Measurements from ENCODE around the gene ARAP1. TPM values are rescaled to one million over a fixed set of nuclear protein-coding genes. Genes with fewer than 3 reads are reported as not detected.
A peak's percentile ranks its signal among the peaks of the same experiment; 100 is the strongest.

ARAP1 gene
- total RNA-seq, 2 experiments from 2014 or later = 65.7 to 69.8 TPM

GRCh38 chr11:72741849-72742512, 10.2 kb downstream of the ARAP1 start:
- intact Hi-C loops (cut with DNase I, micrococcal nuclease) = no loop called here
- H3K27ac ChIP-seq (ENCODE audit: low read depth in 1 of 2, low read length in 2 of 2) = peak overlapping the region in 1 of 2 donors; percentile 62
- Mint-ChIP-seq H3K4me1 (ENCODE audit: low read depth) (peaks cover 76% of the 10 kb centered on the region), H3K36me3 (ENCODE audit: low read depth) (peaks cover 7% of the 10 kb centered on the region), H3K4me3 (peak overlapping the region; percentile 18), H3K9me3 (no peaks in the 10 kb centered on the region), H3K27ac (peak overlapping the region; percentile 95), H3K27me3 (no peaks in the 10 kb centered on the region)
- peaks cover 78% of the 10 kb centered on the region for H3K4me1 ChIP-seq (ENCODE audit: insufficient read depth, low read length)
- no peaks in the 10 kb centered on the region for H3K27me3 ChIP-seq (ENCODE audit: control insufficient read depth in 1 of 2, insufficient read depth in 2 of 2, low read length in 2 of 2)
- H3K36me3 ChIP-seq (ENCODE audit: insufficient read depth, low read length) = no peaks in the 10 kb centered on the region
- TF ChIP-seq, protein P1, sequence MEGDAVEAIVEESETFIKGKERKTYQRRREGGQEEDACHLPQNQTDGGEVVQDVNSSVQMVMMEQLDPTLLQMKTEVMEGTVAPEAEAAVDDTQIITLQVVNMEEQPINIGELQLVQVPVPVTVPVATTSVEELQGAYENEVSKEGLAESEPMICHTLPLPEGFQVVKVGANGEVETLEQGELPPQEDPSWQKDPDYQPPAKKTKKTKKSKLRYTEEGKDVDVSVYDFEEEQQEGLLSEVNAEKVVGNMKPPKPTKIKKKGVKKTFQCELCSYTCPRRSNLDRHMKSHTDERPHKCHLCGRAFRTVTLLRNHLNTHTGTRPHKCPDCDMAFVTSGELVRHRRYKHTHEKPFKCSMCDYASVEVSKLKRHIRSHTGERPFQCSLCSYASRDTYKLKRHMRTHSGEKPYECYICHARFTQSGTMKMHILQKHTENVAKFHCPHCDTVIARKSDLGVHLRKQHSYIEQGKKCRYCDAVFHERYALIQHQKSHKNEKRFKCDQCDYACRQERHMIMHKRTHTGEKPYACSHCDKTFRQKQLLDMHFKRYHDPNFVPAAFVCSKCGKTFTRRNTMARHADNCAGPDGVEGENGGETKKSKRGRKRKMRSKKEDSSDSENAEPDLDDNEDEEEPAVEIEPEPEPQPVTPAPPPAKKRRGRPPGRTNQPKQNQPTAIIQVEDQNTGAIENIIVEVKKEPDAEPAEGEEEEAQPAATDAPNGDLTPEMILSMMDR (IDR thresholded peaks at IDR 0.05) = no peak
- POLR2A ChIA-PET = no interaction called here
- DNase-seq (no peak), ATAC-seq (ENCODE audit: poor library complexity) (no peak)
- no peak overlapping the region for H3K4me3 ChIP-seq (ENCODE audit: low read length)
- no peaks in the 10 kb centered on the region for H3K9me3 ChIP-seq (ENCODE audit: control insufficient read depth in 1 of 2, insufficient read depth in 1 of 2, low read length in 2 of 2)
- CTCF ChIA-PET = no interaction called here

DNA sequence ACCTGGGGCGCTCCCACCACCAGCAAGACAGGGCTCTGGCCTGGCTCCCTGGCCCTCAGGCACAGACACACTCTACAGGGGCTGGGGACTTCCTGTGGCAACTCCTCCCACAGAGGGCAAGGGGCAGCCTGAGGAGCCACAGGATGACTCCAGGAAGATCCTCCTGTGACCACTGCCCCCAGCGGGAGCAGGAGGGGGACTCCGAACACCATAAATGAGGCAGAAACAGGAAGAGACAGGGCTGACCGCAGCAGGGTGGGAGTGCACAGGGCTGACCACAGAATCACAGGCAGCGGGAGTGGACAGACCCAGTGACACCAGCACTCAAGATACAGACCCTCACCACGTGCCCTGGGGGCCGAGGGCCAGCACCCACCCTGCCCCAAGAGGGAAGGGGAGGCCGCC, 10.8 kb downstream of the ARAP1 start:
- Mint-ChIP-seq H3K9me3 (no peaks in the 10 kb centered on the region), H3K4me1 (ENCODE audit: low read depth) (peaks cover 78% of the 10 kb centered on the region), H3K36me3 (ENCODE audit: low read depth) (peaks cover 13% of the 10 kb centered on the region), H3K27ac (peak overlapping the region; percentile 95), H3K4me3 (peak overlapping the region; percentile 5), H3K27me3 (no peaks in the 10 kb centered on the region)
- TF ChIP-seq, protein P1 (IDR thresholded peaks at IDR 0.05) = no peak
- CTCF ChIA-PET = interaction anchor here (1.6 kb wide), 1 partner anchor 16 kb away, joined by 5 read pairs; no protein-coding TSS in a partner anchor
- no peak for ATAC-seq (ENCODE audit: poor library complexity)
- DNase-seq = peak in 3 of 14 experiments; percentile 40 to 64 (median 61)
- H3K4me3 ChIP-seq (ENCODE audit: low read length) = no peak overlapping the region
- no peaks in the 10 kb centered on the region for H3K27me3 ChIP-seq (ENCODE audit: control insufficient read depth in 1 of 2, insufficient read depth in 2 of 2, low read length in 2 of 2)
- POLR2A ChIA-PET = no interaction called here
- H3K36me3 ChIP-seq (ENCODE audit: insufficient read depth, low read length) = no peaks in the 10 kb centered on the region
- H3K4me1 ChIP-seq (ENCODE audit: insufficient read depth, low read length) = peaks cover 83% of the 10 kb centered on the region
- peak overlapping the region; percentile 34 to 62 for H3K27ac ChIP-seq (ENCODE audit: low read depth in 1 of 2, low read length in 2 of 2)
- intact Hi-C loops (cut with DNase I, micrococcal nuclease) = no loop called here
- no peaks in the 10 kb centered on the region for H3K9me3 ChIP-seq (ENCODE audit: control insufficient read depth in 1 of 2, insufficient read depth in 1 of 2, low read length in 2 of 2)

DNA sequence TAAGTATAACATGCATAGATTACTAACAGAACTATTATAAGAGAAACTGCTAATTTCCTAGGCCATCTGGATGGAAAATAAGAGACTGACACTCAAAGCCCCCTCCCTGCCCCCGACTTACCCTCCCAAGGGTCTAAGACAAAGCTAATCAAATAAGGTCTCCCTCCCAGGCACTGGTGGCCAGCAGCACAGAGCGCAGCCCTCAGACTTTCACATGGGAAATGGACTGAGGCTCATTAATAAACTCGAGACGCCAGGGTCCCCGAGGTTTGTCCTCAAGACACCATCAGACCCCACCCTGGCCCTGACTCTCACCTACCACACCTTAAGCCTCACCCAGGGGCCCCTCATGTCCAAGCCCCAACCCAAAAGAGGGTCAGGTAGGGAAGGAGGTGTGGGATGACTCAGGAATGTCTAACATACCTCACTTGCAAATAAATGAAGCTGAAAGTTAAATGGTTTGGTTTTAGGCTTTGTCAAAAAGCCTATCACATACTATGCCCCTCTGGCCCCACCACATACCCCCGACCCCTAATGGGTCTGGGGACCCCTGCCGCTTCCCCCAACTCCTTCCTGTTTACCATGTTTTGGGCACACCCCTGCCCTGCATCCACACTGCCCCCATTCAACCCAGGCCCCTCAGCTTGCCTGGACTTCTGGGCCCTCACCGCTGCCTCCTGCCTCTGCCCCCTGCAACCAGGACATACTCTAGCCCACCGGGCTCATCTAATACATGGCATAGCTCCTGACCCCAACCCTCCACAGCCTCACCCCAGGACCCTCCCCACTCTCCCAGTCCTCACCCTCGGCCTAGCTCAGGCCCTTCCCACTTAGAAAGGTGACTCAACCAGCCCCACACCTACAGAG, 11.4 kb downstream of the ARAP1 start:
- TF ChIP-seq, protein P1 (IDR thresholded peaks at IDR 0.05) = no peak
- Histone ChIP-seq H3K4me3 (ENCODE audit: low read length) (no peak overlapping the region), H3K9me3 (ENCODE audit: control insufficient read depth in 1 of 2, insufficient read depth in 1 of 2, low read length in 2 of 2) (no peaks in the 10 kb centered on the region), H3K27ac (ENCODE audit: low read depth in 1 of 2, low read length in 2 of 2) (peak overlapping the region; percentile 34 to 62), H3K36me3 (ENCODE audit: insufficient read depth, low read length) (no peaks in the 10 kb centered on the region), H3K4me1 (ENCODE audit: insufficient read depth, low read length) (peaks cover 90% of the 10 kb centered on the region), H3K27me3 (ENCODE audit: control insufficient read depth in 1 of 2, insufficient read depth in 2 of 2, low read length in 2 of 2) (no peaks in the 10 kb centered on the region)
- Mint-ChIP-seq H3K27me3 (no peaks in the 10 kb centered on the region), H3K36me3 (ENCODE audit: low read depth) (peaks cover 13% of the 10 kb centered on the region), H3K4me3 (no peak overlapping the region), H3K4me1 (ENCODE audit: low read depth) (peaks cover 82% of the 10 kb centered on the region), H3K9me3 (no peaks in the 10 kb centered on the region), H3K27ac (peak overlapping the region; percentile 95)
- POLR2A ChIA-PET = interaction anchor here (0.7 kb wide), 1 partner anchor 16 kb away, joined by 3 read pairs; no protein-coding TSS in a partner anchor
- CTCF ChIA-PET = interaction anchor here (1.6 kb wide), 1 partner anchor 16 kb away, joined by 5 read pairs; no protein-coding TSS in a partner anchor
- intact Hi-C loops (cut with DNase I, micrococcal nuclease) = no loop called here
- DNase-seq (no peak), ATAC-seq (ENCODE audit: poor library complexity) (no peak)

All from CD4-positive, alpha-beta T cell (primary cell).